Stimulated activated CD4-positive, alpha-beta T cell treated with anti-CD3 and anti-CD28 coated beads, Interleukin-4, amount 100 ng/mL, for 1 hour (primary cell): Measurements from ENCODE around the gene CT47A7.
"Not testable (repeated sequence)": the region's sequence is repeated elsewhere in the genome, so short reads cannot be mapped to it uniquely, and the experiment has no call there.

Source experiments
- DNase-seq: peaks from one replicate; pipeline ENCODE4 v3.0.0-alpha.2; 2020

The CT47A7 gene

DNA sequence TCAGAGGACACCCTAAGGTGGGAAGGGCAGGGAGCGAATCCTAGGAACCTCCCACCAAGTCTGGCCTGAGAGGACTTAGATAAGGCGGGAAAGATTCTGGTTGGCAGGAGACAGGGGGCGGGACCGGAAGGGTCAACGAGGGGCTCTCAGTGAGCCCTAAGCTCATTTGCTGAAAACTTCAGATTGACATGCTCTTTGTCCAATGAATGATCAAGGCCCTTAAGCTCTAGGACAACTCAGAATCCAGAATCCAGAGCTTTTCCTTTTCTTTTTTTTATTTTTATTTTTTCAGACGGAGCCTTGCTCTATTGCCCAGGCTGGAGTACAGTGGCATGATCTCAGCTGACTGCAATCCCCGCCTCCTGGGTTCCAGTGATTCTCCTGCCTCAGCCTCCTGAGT lies at the start of gene CT47A7:
CT47A7 (minus strand) TSS at position 101 of the 400 bp plus-strand sequence. CDS start 255 bp downstream, outside the sequence.
- not testable (repeated sequence) for DNase-seq

DNA sequence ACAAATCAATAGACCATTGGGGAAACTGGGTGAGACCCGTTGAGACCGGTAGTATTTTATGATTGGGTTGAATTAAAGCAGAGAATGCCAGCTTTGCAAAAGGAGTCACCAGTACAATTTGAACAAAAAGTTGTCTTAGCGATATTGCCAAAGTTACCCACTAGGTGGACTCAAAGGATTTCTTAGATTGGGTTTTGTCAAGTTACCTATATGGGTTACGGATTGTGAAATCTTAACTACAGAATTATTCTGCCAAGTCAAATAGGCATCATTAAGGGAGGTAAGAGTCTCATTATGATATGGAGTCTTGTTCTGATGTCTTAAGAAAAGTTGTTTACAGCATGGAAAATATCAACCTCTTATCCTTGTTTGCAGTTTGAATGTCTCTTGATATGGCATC lies 44.2 kb upstream of the CT47A7 start:
- DNase-seq = no peak

GRCh38 chrX:120999413-120999812 lies 43.0 kb upstream of the CT47A7 start:
- DNase-seq = no peak

- not testable (repeated sequence) for DNase-seq
Observed at GRCh38 chrX:120985660-120986059, 29.3 kb upstream of the CT47A7 start, which contains the start of gene CT47A1. TSS of gene CT47A1 (minus strand) at chrX:120985760. CDS start at chrX:120985529, 231 bp downstream.
